GM12878 (cell line): ENCODE measurements around the gene DISC1. TPM values are rescaled to one million over a fixed set of nuclear protein-coding genes. Genes with fewer than 3 reads are reported as not detected.

Experiments used
- ATAC-seq: fragments of 200-7000 bp; cut with Tn5 transposase; 3 replicates; pipeline ENCODE4 v1.9.1; 2020; ENCODE audit warnings: mild to moderate bottlenecking, moderate library complexity
- BruUV-seq: library from RNA; stranded (reverse); fragments of 400-500 nt; replicated peaks from 2 replicates; lab custom pipeline; 2021; lab: Mats Ljungman, UMichigan
- CTCF ChIA-PET: fragments of 300-600 bp; sonication (Branson Sonifier 250); formaldehyde crosslinking; extraction: SDS; loops from one replicate; lab custom pipeline; 2021; ENCODE audit warnings: inconsistent platforms; lab: Yijun Ruan, JAX
- POLR2A ChIA-PET: fragments of 350-600 bp; formaldehyde crosslinking; extraction: SDS; loops from one replicate; lab custom pipeline; 2021; ENCODE audit warnings: inconsistent platforms; lab: Charles Lee
- RAD21 ChIA-PET: fragments of 300-600 bp; sonication (Branson Sonifier 250); formaldehyde crosslinking; loops from one replicate; lab custom pipeline; 2023; ENCODE audit warnings: antibody characterized with exemption; ENCODE audit not compliant: unreplicated experiment; lab: Charles Lee
- SMC1A ChIA-PET: fragments of 300-600 bp; sonication (Branson Sonifier 250); formaldehyde crosslinking; loops from one replicate; lab custom pipeline; 2023; ENCODE audit not compliant: unreplicated experiment, uncharacterized antibody; lab: Charles Lee
- DNase-seq: peaks from one replicate; pipeline ENCODE4 v3.0.0-alpha.2; 2011; ENCODE audit warnings: low read depth, low spot score
- FAIRE-seq: peaks from 3 replicates; lab custom pipeline; 2011; peaks lifted over from hg19 to GRCh38; lab: Jason Lieb, UNC
- H2AFZ ChIP-seq: 2 replicates; pipeline ENCODE4 v1.6.0; 2011; ENCODE audit warnings: low read depth, low read length, control low read depth; ENCODE audit not compliant: control insufficient read depth
- H3K27ac ChIP-seq: 2 replicates; pipeline ENCODE4 v1.5.1; 2011; ENCODE audit warnings: control low read depth; ENCODE audit not compliant: control insufficient read depth, insufficient read depth
- H3K27me3 ChIP-seq, 2 experiments: replicated peaks in 1 of 2; 2 replicates each; pipeline versions ENCODE4 v1.6.0 to v1.6.1; 2011; ENCODE audit warnings: low read length in 1 of 2; ENCODE audit not compliant: control insufficient read depth in 2 of 2, insufficient read depth in 2 of 2
- H3K36me3 ChIP-seq, 2 experiments: 2 replicates each; pipeline ENCODE4 v1.5.1; 2011; ENCODE audit warnings: low read length in 1 of 2; ENCODE audit not compliant: control insufficient read depth in 2 of 2, insufficient read depth in 2 of 2
- H3K4me1 ChIP-seq: 2 replicates; pipeline ENCODE4 v1.6.1; 2011; ENCODE audit warnings: mild to moderate bottlenecking, low read length, moderate library complexity, mixed read lengths; ENCODE audit not compliant: control insufficient read depth, insufficient read depth
- H3K4me2 ChIP-seq: 2 replicates; pipeline ENCODE4 v1.6.0; 2011; ENCODE audit warnings: control low read depth; ENCODE audit not compliant: control insufficient read depth, insufficient read depth
- H3K4me3 ChIP-seq: fragments of 200-600 bp; sonication (generic); 2 replicates; pipeline ENCODE4 v1.5.1; 2016
- H3K79me2 ChIP-seq: 2 replicates; pipeline ENCODE4 v1.6.0; 2011; ENCODE audit warnings: low read length; ENCODE audit not compliant: control insufficient read depth, insufficient read depth
- H3K9ac ChIP-seq: 2 replicates; pipeline ENCODE4 v1.8.0; 2011; ENCODE audit warnings: low read length, control low read depth, mixed read lengths; ENCODE audit not compliant: control insufficient read depth, insufficient read depth
- H3K9me3 ChIP-seq: replicated peaks from 3 replicates; pipeline ENCODE4 v1.5.1; 2011; ENCODE audit warnings: mild to moderate bottlenecking, low read length; ENCODE audit not compliant: control insufficient read depth, insufficient read depth
- H4K20me1 ChIP-seq: 2 replicates; pipeline ENCODE4 v1.6.0; 2011; ENCODE audit not compliant: control insufficient read depth, insufficient read depth
- ATF7 ChIP-seq: fragments of 450-650 bp; IDR thresholded peaks from 2 replicates; pipeline ENCODE4 v1.6.1; 2016; ENCODE audit warnings: low read depth, mild to moderate bottlenecking
- BMI1 ChIP-seq: fragments of 450-650 bp; IDR thresholded peaks from 2 replicates; pipeline ENCODE4 v1.6.1; 2016; ENCODE audit warnings: mild to moderate bottlenecking, moderate library complexity, borderline replicate concordance
- BRCA1 ChIP-seq: IDR thresholded peaks from 2 replicates; pipeline ENCODE4 v1.6.1; 2011; ENCODE audit warnings: low read depth, low read length, improper control_type of control experiment
- CBFB ChIP-seq: IDR thresholded peaks from 2 replicates; pipeline ENCODE4 v1.6.1; 2016; ENCODE audit warnings: antibody characterized with exemption, low read depth
- HSF1 ChIP-seq: fragments of 150-350 bp; IDR thresholded peaks from 2 replicates; pipeline ENCODE4 v1.6.1; 2014; ENCODE audit warnings: mild to moderate bottlenecking, low read depth, low read length
- KLF5 ChIP-seq: fragments of 450-650 bp; IDR thresholded peaks from 2 replicates; pipeline ENCODE4 v1.6.1; 2014; ENCODE audit warnings: mild to moderate bottlenecking; ENCODE audit not compliant: partially characterized antibody
- MAX ChIP-seq: IDR thresholded peaks from 2 replicates; pipeline ENCODE4 v1.6.1; 2012; ENCODE audit warnings: low read depth, low read length, improper control_type of control experiment
- MTA2 ChIP-seq: fragments of 450-650 bp; IDR thresholded peaks from 2 replicates; pipeline ENCODE4 v1.6.1; 2016; ENCODE audit warnings: low read depth, mild to moderate bottlenecking, moderate library complexity
- MTA3 ChIP-seq: IDR thresholded peaks from 2 replicates; pipeline ENCODE4 v1.6.1; 2012; ENCODE audit warnings: low read length, inconsistent platforms, borderline replicate concordance
- MYB ChIP-seq: fragments of 150-350 bp; IDR thresholded peaks from 2 replicates; pipeline ENCODE4 v1.6.1; 2014; ENCODE audit warnings: mild to moderate bottlenecking, low read depth, low read length, borderline replicate concordance
- NFYA ChIP-seq: IDR thresholded peaks from 2 replicates; pipeline ENCODE4 v1.6.1; 2011; ENCODE audit warnings: low read depth, mild to moderate bottlenecking, low read length, improper control_type of control experiment, borderline replicate concordance
- PAX8 ChIP-seq: fragments of 450-650 bp; IDR thresholded peaks from 2 replicates; pipeline ENCODE4 v1.6.1; 2017; ENCODE audit warnings: mild to moderate bottlenecking, moderate library complexity
- PML ChIP-seq: IDR thresholded peaks from 2 replicates; pipeline ENCODE4 v1.6.1; 2012; ENCODE audit warnings: low read length, inconsistent platforms
- SKIL ChIP-seq: fragments of 450-650 bp; IDR thresholded peaks from 2 replicates; pipeline ENCODE4 v1.6.1; 2017; ENCODE audit warnings: mild to moderate bottlenecking, low read depth, inconsistent platforms; ENCODE audit not compliant: poor library complexity, severe bottlenecking
- WRNIP1 ChIP-seq: IDR thresholded peaks from 2 replicates; pipeline ENCODE4 v1.6.1; 2011; ENCODE audit warnings: low read depth, low read length, improper control_type of control experiment, borderline replicate concordance
- ZBTB40 ChIP-seq: fragments of 450-650 bp; IDR thresholded peaks from 2 replicates; pipeline ENCODE4 v1.6.1; 2016; ENCODE audit warnings: mild to moderate bottlenecking, moderate library complexity, borderline replicate concordance
- ZNF217 ChIP-seq: fragments of 450-650 bp; IDR thresholded peaks from 2 replicates; pipeline ENCODE4 v1.6.1; 2017; ENCODE audit warnings: antibody characterized with exemption, mild to moderate bottlenecking
- whole genome bisulfite sequencing: methylation state at CpG from one replicate; pipeline ENCODE4 v1.1.6; 2016; ENCODE audit warnings: low lambda C conversion rate; ENCODE audit not compliant: insufficient replicate concordance, insufficient coverage; ENCODE audit errors: missing lambda C conversion rate; 5-methylcytosine and 5-hydroxymethylcytosine counted together
- in situ Hi-C: fragments of 300-500 bp; cut with MboI; formaldehyde crosslinking; loops from 9 replicates; pipeline ENCODE4 v1.14.3; 2018; ENCODE audit warnings: mixed read lengths
- intact Hi-C: fragments of 100-400 bp; cut with micrococcal nuclease; formaldehyde crosslinking; loops from one replicate; pipeline ENCODE4 v1.14.2; 2022; ENCODE audit not compliant: unreplicated experiment
- polyA plus RNA-seq, 11 experiments: library from polyadenylated mRNA; depleted of rRNA in 4 of 11; unstranded in 6 of 11; stranded (reverse) in 5 of 11; fragments of >200 nt; fragmentation: Nextera tagmentation in 4 of 11; fragmentation: Illumina TruSeq in 1 of 11; extraction: Ambion mirVana in 4 of 11; extraction: Trizol in 1 of 11; gene quantifications; 1 replicate in 1 of 11; 2 replicates in 10 of 11; pipeline versions ENCODE4 v1.2.1 to v1.2.3, GENCODE V29; 2011 to 2016; ENCODE audit warnings: inconsistent platforms in 2 of 11, missing spikeins in 2 of 11, low read depth in 1 of 11
- total RNA-seq, 4 experiments: library from RNA; depleted of rRNA in 3 of 4; stranded (reverse); fragments of >200 nt in 3 of 4; fragmentation: Illumina TruSeq in 1 of 4; extraction: Trizol in 1 of 4; gene quantifications; 2 replicates each; pipeline versions ENCODE4 v1.2.1 to v1.2.3, GENCODE V29; 2013 to 2021

Gene DISC1
- total and polyA plus RNA-seq, 10 of the 15 experiments (the other 5 are each of a cell fraction or from before 2014, with no cell fraction given), result 0.05 to 0.72 (median 0.19) TPM; not detected in 1

GRCh38 chr1:231991231-231991630 is 364.6 kb downstream of the DISC1 start:
- Histone ChIP-seq H3K4me2 (no peak overlapping the region), H3K9ac (no peak overlapping the region), H3K27me3 (no peaks in the 10 kb centered on the region), H3K4me3 (no peak overlapping the region), H3K79me2 (no peaks in the 10 kb centered on the region), H4K20me1 (no peaks in the 10 kb centered on the region), H3K9me3 (no peaks in the 10 kb centered on the region), H3K27ac (no peak overlapping the region), H3K4me1 (no peaks in the 10 kb centered on the region), H3K36me3 (no peaks in the 10 kb centered on the region), H2AFZ (no peak overlapping the region)
- FAIRE-seq (no peak), DNase-seq (no peak), ATAC-seq (no peak)
- ChIA-PET SMC1A (no interaction called here), POLR2A (no interaction called here), CTCF (no interaction called here), RAD21 (no interaction called here)
- BruUV-seq, result no TSS peak
- in situ Hi-C loops (no loop called here), intact Hi-C loops (no loop called here)
- 26% methylated on average over 8 of the region's 8 CpGs for WGBS
- TF ChIP-seq HSF1 (no peak), ZNF217 (no peak), NFYA (no peak), BRCA1 (no peak), ZBTB40 (no peak), KLF5 (no peak), ATF7 (no peak), CBFB (no peak), BMI1 (no peak), SKIL (no peak), MAX (no peak), PML (no peak), MYB (no peak), PAX8 (no peak), MTA2 (no peak), MTA3 (no peak), WRNIP1 (no peak)
